Mesendoderm (in vitro differentiated cells): ENCODE data around the gene SRC.

Experiments
- DNase-seq: peaks from one replicate; pipeline ENCODE4 v3.0.0; 2013
- H2AK5ac ChIP-seq: 2 replicates; pipeline ENCODE4 v1.6.1; 2013; ENCODE audit warnings: low read length, inconsistent platforms
- H2BK120ac ChIP-seq: 2 replicates; pipeline ENCODE4 v1.6.1; 2013; ENCODE audit warnings: low read depth, mild to moderate bottlenecking, low read length, moderate library complexity, mixed read lengths
- H2BK15ac ChIP-seq: replicated peaks from 2 replicates; pipeline ENCODE4 v1.6.1; 2013; ENCODE audit warnings: low read depth, mild to moderate bottlenecking, moderate library complexity
- H2BK5ac ChIP-seq: 2 replicates; pipeline ENCODE4 v1.6.1; 2013; ENCODE audit warnings: low read length, inconsistent platforms
- H3K18ac ChIP-seq: 2 replicates; pipeline ENCODE4 v1.6.1; 2013; ENCODE audit warnings: mild to moderate bottlenecking, low read length, mixed read lengths
- H3K23ac ChIP-seq: one replicate; pipeline ENCODE4 v1.6.1; 2013; ENCODE audit warnings: low read length
- H3K27ac ChIP-seq: 2 replicates; pipeline ENCODE4 v1.5.1; 2013; ENCODE audit warnings: low read depth, mild to moderate bottlenecking, inconsistent platforms, low read length, moderate library complexity
- H3K27me3 ChIP-seq: 2 replicates; pipeline ENCODE4 v1.6.1; 2013; ENCODE audit warnings: low read length, control low read depth, mild to moderate bottlenecking, inconsistent platforms; ENCODE audit not compliant: insufficient read depth, poor library complexity
- H3K36me3 ChIP-seq: 2 replicates; pipeline ENCODE4 v1.6.1; 2013; ENCODE audit warnings: low read length, inconsistent platforms; ENCODE audit not compliant: control insufficient read depth, insufficient read depth
- H3K4ac ChIP-seq: one replicate; pipeline ENCODE4 v1.6.1; 2013; ENCODE audit warnings: low read depth, mild to moderate bottlenecking, low read length, moderate library complexity
- H3K4me1 ChIP-seq: 2 replicates; pipeline ENCODE4 v1.6.1; 2013; ENCODE audit warnings: low read depth, low read length, inconsistent platforms; ENCODE audit not compliant: control insufficient read depth
- H3K4me2 ChIP-seq: 2 replicates; pipeline ENCODE4 v1.6.1; 2013; ENCODE audit warnings: low read length
- H3K4me3 ChIP-seq: 2 replicates; pipeline ENCODE4 v1.5.1; 2013; ENCODE audit warnings: mild to moderate bottlenecking, low read length
- H3K56ac ChIP-seq: one replicate; pipeline ENCODE4 v1.6.1; 2013; ENCODE audit warnings: low read length
- H3K79me1 ChIP-seq: 2 replicates; pipeline ENCODE4 v1.6.1; 2013; ENCODE audit warnings: low read length, inconsistent platforms
- H3K79me2 ChIP-seq: 2 replicates; pipeline ENCODE4 v1.6.1; 2013; ENCODE audit warnings: mild to moderate bottlenecking, low read length; ENCODE audit not compliant: control insufficient read depth, insufficient read depth
- H3K9ac ChIP-seq: 2 replicates; pipeline ENCODE4 v1.6.1; 2013; ENCODE audit warnings: low read length, inconsistent platforms
- H4K5ac ChIP-seq: one replicate; pipeline ENCODE4 v1.6.1; 2013; ENCODE audit warnings: low read length
- H4K8ac ChIP-seq: one replicate; pipeline ENCODE4 v1.6.1; 2013; ENCODE audit warnings: low read depth, mild to moderate bottlenecking, control low read depth, low read length, moderate library complexity
- WGBS: extraction: QIAGEN DNeasy Blood & Tissue Kit; methylation state at CpG from one replicate; pipeline ENCODE4 v1.1.7; 2013; ENCODE audit warnings: low lambda C conversion rate, missing lambda C conversion rate; ENCODE audit not compliant: insufficient coverage; ENCODE audit errors: extremely low coverage; 5-methylcytosine and 5-hydroxymethylcytosine counted together

SRC gene

GRCh38 chr20:37323985-37324384 lies 22.0 kb upstream of the SRC start:
- Histone ChIP-seq H3K4ac (no peak overlapping the region), H3K4me2 (no peak overlapping the region), H3K4me1 (peaks cover 6% of the 10 kb centered on the region), H2BK5ac (no peak overlapping the region), H3K27me3 (no peaks in the 10 kb centered on the region), H3K27ac (no peak overlapping the region), H2AK5ac (no peak overlapping the region), H2BK120ac (no peak overlapping the region), H4K8ac (no peak overlapping the region), H2BK15ac (no peak overlapping the region), H3K23ac (no peak overlapping the region), H3K79me2 (no peaks in the 10 kb centered on the region), H3K18ac (no peak overlapping the region), H4K5ac (no peak overlapping the region), H3K56ac (no peak overlapping the region), H3K4me3 (no peak overlapping the region), H3K79me1 (no peaks in the 10 kb centered on the region), H3K36me3 (no peaks in the 10 kb centered on the region), H3K9ac (no peak overlapping the region)
- no CpG with 5 or more reads among the region's 2 CpGs for WGBS
- DNase-seq, result no peak

DNA sequence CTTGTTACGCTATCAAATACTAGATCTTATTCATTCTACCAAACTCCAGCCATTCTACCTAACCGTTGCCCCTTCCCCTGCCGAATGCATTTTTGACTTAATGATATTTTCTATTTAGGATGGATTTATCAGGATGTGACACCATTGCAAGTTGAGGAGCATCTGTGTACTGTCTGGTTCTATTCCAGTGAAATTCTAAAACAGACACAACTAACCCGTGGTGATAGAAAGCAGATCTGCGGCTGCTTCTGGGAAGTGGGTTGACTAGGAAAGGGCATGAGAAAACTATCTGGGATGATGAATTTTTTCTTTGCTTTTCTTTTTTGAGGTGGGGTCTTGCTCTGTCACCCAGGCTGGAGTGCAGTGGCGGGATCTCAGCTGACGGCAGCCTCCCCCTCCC lies 20.7 kb upstream of the SRC start:
- H3K23ac ChIP-seq, result no peak overlapping the region
- no peak overlapping the region for H2BK15ac ChIP-seq
- no peaks in the 10 kb centered on the region for H3K4me1 ChIP-seq
- no peak overlapping the region for H3K4me2 ChIP-seq
- H2AK5ac ChIP-seq, result no peak overlapping the region
- WGBS, result no CpG with 5 or more reads among the region's 7 CpGs
- no peaks in the 10 kb centered on the region for H3K79me1 ChIP-seq
- no peak overlapping the region for H4K5ac ChIP-seq
- H2BK120ac ChIP-seq, result no peak overlapping the region
- no peak overlapping the region for H2BK5ac ChIP-seq
- DNase-seq, result no peak
- H3K27ac ChIP-seq, result no peak overlapping the region
- H3K27me3 ChIP-seq, result no peaks in the 10 kb centered on the region
- H3K9ac ChIP-seq, result no peak overlapping the region
- H3K36me3 ChIP-seq, result no peaks in the 10 kb centered on the region
- H3K4ac ChIP-seq, result no peak overlapping the region
- no peak overlapping the region for H3K18ac ChIP-seq
- no peak overlapping the region for H4K8ac ChIP-seq
- no peak overlapping the region for H3K4me3 ChIP-seq
- H3K56ac ChIP-seq, result peak overlapping the region; percentile 34
- H3K79me2 ChIP-seq, result no peaks in the 10 kb centered on the region

DNA sequence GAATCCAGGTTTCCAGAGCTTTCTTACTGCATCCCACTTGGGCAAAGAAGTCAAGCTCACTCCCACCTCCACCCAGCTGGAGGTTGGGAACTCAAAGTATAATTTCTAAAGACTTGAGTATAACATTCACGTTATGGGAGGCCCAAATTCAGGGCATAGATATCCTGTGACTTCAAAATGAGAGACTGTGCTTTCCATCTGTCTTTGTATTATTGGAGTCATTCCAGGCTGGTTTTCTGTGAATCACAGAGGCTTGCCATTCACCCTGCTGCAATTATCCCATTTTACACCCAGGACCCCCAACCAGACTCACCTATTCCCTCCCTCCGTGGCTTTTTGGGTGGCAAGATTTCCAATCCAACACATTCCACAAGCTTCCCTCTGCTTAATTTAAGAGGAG lies 19.3 kb upstream of the SRC start:
- no peak overlapping the region for H3K4me3 ChIP-seq
- no peaks in the 10 kb centered on the region for H3K27me3 ChIP-seq
- peak overlapping the region; percentile 39 for H2BK120ac ChIP-seq
- H3K4ac ChIP-seq, result no peak overlapping the region
- H3K79me2 ChIP-seq, result no peaks in the 10 kb centered on the region
- WGBS, result no CpG with 5 or more reads among the region's 2 CpGs
- no peaks in the 10 kb centered on the region for H3K4me1 ChIP-seq
- H3K27ac ChIP-seq, result no peak overlapping the region
- no peak overlapping the region for H3K23ac ChIP-seq
- H3K56ac ChIP-seq, result no peak overlapping the region
- no peak overlapping the region for H3K18ac ChIP-seq
- H2AK5ac ChIP-seq, result no peak overlapping the region
- H3K36me3 ChIP-seq, result no peaks in the 10 kb centered on the region
- no peak overlapping the region for H3K9ac ChIP-seq
- no peaks in the 10 kb centered on the region for H3K79me1 ChIP-seq
- H3K4me2 ChIP-seq, result no peak overlapping the region
- H2BK15ac ChIP-seq, result no peak overlapping the region
- no peak for DNase-seq
- no peak overlapping the region for H4K8ac ChIP-seq
- H4K5ac ChIP-seq, result peak overlapping the region; percentile 40
- no peak overlapping the region for H2BK5ac ChIP-seq

- Histone ChIP-seq H3K18ac (no peak overlapping the region), H3K36me3 (no peaks in the 10 kb centered on the region), H3K4me1 (peaks cover 1% of the 10 kb centered on the region), H4K5ac (no peak overlapping the region), H2BK5ac (no peak overlapping the region), H3K56ac (peak overlapping the region; percentile 59), H2BK15ac (no peak overlapping the region), H3K23ac (peak overlapping the region; percentile 18), H3K27me3 (no peaks in the 10 kb centered on the region), H3K79me1 (no peaks in the 10 kb centered on the region), H3K4ac (no peak overlapping the region), H2BK120ac (no peak overlapping the region), H3K27ac (no peak overlapping the region), H3K4me2 (no peak overlapping the region), H3K9ac (no peak overlapping the region), H2AK5ac (peak overlapping the region; percentile 60), H4K8ac (no peak overlapping the region), H3K79me2 (no peaks in the 10 kb centered on the region), H3K4me3 (no peak overlapping the region)
- WGBS, result no CpG with 5 or more reads among the region's 13 CpGs
- DNase-seq, result no peak
Measured at GRCh38 chr20:37327748-37328147, 18.2 kb upstream of the SRC start.

DNA sequence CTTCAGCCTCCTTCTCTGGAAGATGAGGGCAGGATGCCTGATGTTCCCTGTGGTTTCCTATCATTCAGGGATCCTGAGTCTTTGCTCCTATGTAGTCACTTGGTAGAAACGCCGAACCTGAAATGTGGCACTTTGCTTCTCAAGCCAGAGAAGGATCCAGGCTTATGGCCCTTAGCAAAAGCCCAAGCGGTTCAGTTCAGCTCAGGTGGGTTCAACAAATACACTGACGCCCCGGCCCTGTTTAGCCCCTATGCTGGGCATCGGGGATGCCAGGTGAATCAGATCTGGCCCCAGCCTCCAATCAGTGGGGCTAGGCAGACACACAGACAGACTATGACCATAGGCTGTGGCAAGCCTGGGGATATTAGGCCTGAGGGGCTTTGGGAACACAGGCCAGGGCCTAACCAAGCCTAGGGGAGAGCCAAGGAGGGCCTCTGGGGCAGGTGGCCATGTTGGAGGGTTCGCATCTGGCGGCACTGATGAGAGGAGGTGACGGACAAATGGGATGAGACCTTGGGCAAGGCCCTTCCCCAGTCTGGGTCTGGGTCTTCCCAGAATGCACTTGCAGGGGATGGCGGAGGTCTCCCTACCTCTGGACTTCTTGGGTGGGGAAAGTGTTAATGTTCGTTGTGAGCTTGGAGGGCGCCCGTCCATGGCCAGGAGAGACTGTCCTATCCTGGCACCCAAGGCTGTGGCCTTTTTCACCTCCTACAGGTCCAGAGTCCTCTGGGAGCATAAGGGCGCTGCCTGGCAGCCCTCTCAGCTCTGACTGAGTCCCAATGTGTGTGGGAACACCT lies 17.6 kb upstream of the SRC start:
- H3K79me2 ChIP-seq, result no peaks in the 10 kb centered on the region
- peak overlapping the region; percentile 59 for H3K56ac ChIP-seq
- H3K23ac ChIP-seq, result peak overlapping the region; percentile 18
- H2BK15ac ChIP-seq, result no peak overlapping the region
- WGBS, result no CpG with 5 or more reads among the region's 14 CpGs
- peaks cover 1% of the 10 kb centered on the region for H3K4me1 ChIP-seq
- no peaks in the 10 kb centered on the region for H3K79me1 ChIP-seq
- H3K27ac ChIP-seq, result no peak overlapping the region
- no peak for DNase-seq
- no peak overlapping the region for H3K4ac ChIP-seq
- no peak overlapping the region for H4K8ac ChIP-seq
- H2AK5ac ChIP-seq, result peak overlapping the region; percentile 60
- no peak overlapping the region for H3K4me2 ChIP-seq
- no peak overlapping the region for H4K5ac ChIP-seq
- no peak overlapping the region for H2BK5ac ChIP-seq
- no peak overlapping the region for H3K4me3 ChIP-seq
- H2BK120ac ChIP-seq, result no peak overlapping the region
- no peaks in the 10 kb centered on the region for H3K36me3 ChIP-seq
- H3K9ac ChIP-seq, result no peak overlapping the region
- no peak overlapping the region for H3K18ac ChIP-seq
- no peaks in the 10 kb centered on the region for H3K27me3 ChIP-seq
